BJ (cell line): ENCODE results near the gene HECW1. TPM values are rescaled to one million over a fixed set of nuclear protein-coding genes. Genes with fewer than 3 reads are reported as not detected.

Experiments
- CTCF ChIA-PET: fragments of 350-600 bp; formaldehyde crosslinking; extraction: SDS; loops from one replicate; lab custom pipeline; 2021; ENCODE audit warnings: antibody characterized with exemption, inconsistent platforms; lab: Yijun Ruan, JAX
- POLR2A ChIA-PET: fragments of 300-600 bp; sonication (Branson Sonifier 250); formaldehyde crosslinking; extraction: SDS; loops from one replicate; lab custom pipeline; 2021; ENCODE audit warnings: antibody characterized with exemption; lab: Charles Lee
- DNase-seq: peaks from one replicate; pipeline ENCODE4 v3.0.0-alpha.2; 2011; ENCODE audit warnings: low read depth
- H3K27me3 ChIP-seq: 2 replicates; pipeline ENCODE4 v1.6.0; 2011; ENCODE audit warnings: low read length; ENCODE audit not compliant: control insufficient read depth, insufficient read depth
- H3K36me3 ChIP-seq: 2 replicates; pipeline ENCODE4 v1.5.1; 2011; ENCODE audit warnings: low read length; ENCODE audit not compliant: control insufficient read depth, insufficient read depth
- H3K4me3 ChIP-seq: 2 replicates; pipeline ENCODE4 v1.5.1; 2011; ENCODE audit warnings: low read depth, mild to moderate bottlenecking, control low read depth, low read length
- polyA plus RNA-seq: library from polyadenylated mRNA; depleted of rRNA; stranded (reverse); fragments of >200 nt; gene quantifications from 2 replicates; pipeline ENCODE4 v1.2.3, GENCODE V29; 2011
- TF ChIP-seq, protein P1 (sequence below): IDR thresholded peaks from 2 replicates; pipeline ENCODE4 v1.5.1; 2011; ENCODE audit warnings: low read depth, mild to moderate bottlenecking, control low read depth, inconsistent platforms, low read length, moderate library complexity; ENCODE audit not compliant: insufficient read depth

The HECW1 gene
- polyA plus RNA-seq, 1 experiment: 2.9 TPM

DNA sequence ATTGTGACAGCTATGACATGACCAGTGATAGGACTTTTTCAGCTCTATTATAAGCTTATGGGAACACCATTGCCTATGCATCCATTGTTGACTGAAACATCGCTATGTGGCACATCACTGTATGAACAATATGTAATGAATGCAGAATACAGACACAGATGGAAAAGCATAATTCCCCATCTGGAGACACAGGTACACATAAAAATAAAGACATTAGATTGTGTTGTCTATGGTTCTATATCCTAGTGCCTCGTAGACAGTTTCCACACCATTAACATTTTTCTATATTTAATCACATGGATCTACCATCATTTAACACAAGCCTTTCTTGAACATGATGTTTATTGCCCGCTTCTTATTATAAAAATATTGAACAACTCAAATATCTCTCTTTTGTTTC lies 374.2 kb downstream of the HECW1 start:
- Histone ChIP-seq H3K36me3 (no peaks in the 10 kb centered on the region), H3K4me3 (no peak overlapping the region), H3K27me3 (peaks cover 4% of the 10 kb centered on the region; the same call in 1 of the 2 replicates)
- TF ChIP-seq, protein P1, sequence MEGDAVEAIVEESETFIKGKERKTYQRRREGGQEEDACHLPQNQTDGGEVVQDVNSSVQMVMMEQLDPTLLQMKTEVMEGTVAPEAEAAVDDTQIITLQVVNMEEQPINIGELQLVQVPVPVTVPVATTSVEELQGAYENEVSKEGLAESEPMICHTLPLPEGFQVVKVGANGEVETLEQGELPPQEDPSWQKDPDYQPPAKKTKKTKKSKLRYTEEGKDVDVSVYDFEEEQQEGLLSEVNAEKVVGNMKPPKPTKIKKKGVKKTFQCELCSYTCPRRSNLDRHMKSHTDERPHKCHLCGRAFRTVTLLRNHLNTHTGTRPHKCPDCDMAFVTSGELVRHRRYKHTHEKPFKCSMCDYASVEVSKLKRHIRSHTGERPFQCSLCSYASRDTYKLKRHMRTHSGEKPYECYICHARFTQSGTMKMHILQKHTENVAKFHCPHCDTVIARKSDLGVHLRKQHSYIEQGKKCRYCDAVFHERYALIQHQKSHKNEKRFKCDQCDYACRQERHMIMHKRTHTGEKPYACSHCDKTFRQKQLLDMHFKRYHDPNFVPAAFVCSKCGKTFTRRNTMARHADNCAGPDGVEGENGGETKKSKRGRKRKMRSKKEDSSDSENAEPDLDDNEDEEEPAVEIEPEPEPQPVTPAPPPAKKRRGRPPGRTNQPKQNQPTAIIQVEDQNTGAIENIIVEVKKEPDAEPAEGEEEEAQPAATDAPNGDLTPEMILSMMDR: no peak
- ChIA-PET POLR2A (interaction anchor here (0.6 kb wide), 1 partner anchor 307 kb away, joined by 3 read pairs; no protein-coding TSS in a partner anchor), CTCF (interaction anchor here (0.5 kb wide), 1 partner anchor 89 kb away, joined by 3 read pairs; no protein-coding TSS in a partner anchor)
- DNase-seq: no peak

GRCh38 chr7:43487731-43488073 lies 375.3 kb downstream of the HECW1 start:
- ChIA-PET POLR2A (no interaction called here), CTCF (no interaction called here)
- H3K4me3 ChIP-seq: no peak overlapping the region
- no peaks in the 10 kb centered on the region for H3K36me3 ChIP-seq
- TF ChIP-seq, protein P1: no peak
- H3K27me3 ChIP-seq: peaks cover 4% of the 10 kb centered on the region; the same call in 1 of the 2 replicates
- no peak for DNase-seq

- Histone ChIP-seq H3K36me3 (no peaks in the 10 kb centered on the region), H3K27me3 (peaks cover 5% of the 10 kb centered on the region), H3K4me3 (no peak overlapping the region)
- POLR2A ChIA-PET: no interaction called here
- TF ChIP-seq, protein P1: no peak
- no peak for DNase-seq
- CTCF ChIA-PET: interaction anchor here (1.0 kb wide), 1 partner anchor 25 kb away, joined by 3 read pairs; no protein-coding TSS in a partner anchor
These were observed 376.8 kb downstream of the HECW1 start for GRCh38 chr7:43489257-43489656.

DNA sequence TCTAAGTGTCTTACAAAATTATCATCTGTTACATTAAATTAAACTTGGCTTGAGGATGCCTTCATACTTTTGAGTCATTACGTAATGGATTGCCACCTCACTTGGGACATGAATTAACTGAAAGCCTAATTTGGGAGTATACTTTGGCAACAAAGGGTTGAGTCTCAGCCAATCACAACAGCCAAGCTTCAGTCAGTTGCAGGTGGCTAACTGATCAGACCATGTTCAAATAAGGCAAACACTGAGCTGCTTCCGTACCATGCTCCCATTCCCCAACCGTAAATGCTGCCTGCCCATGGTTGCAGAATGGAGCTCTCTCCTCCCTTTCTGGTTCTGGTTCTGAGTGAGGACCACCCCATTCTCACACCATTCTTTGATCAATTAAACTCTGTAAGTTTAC lies 377.6 kb downstream of the HECW1 start:
- CTCF ChIA-PET: no interaction called here

GRCh38 chr7:43491123-43491522 lies 378.7 kb downstream of the HECW1 start:
- Histone ChIP-seq H3K27me3 (peaks cover 5% of the 10 kb centered on the region), H3K36me3 (no peaks in the 10 kb centered on the region), H3K4me3 (no peak overlapping the region)
- ChIA-PET CTCF (no interaction called here), POLR2A (no interaction called here)
- TF ChIP-seq, protein P1: no peak
- no peak for DNase-seq

More for the DNA sequence above, 377.6 kb downstream of the HECW1 start:
- no peak overlapping the region for H3K4me3 ChIP-seq
- POLR2A ChIA-PET: no interaction called here
- TF ChIP-seq, protein P1: no peak
- peaks cover 5% of the 10 kb centered on the region for H3K27me3 ChIP-seq
- no peaks in the 10 kb centered on the region for H3K36me3 ChIP-seq
- DNase-seq: no peak
